Endothelial cell of umbilical vein (primary cell): Measurements from ENCODE around the gene USP34. TPM values are rescaled to one million over a fixed set of nuclear protein-coding genes. Genes with fewer than 3 reads are reported as not detected.

Experiments
- BruUV-seq: library from RNA; stranded (reverse); fragments of 400-500 nt; replicated peaks from 2 replicates; lab custom pipeline; 2021; lab: Mats Ljungman, UMichigan
- CTCF ChIA-PET: fragments of 300-600, 350-600 bp; sonication (Branson Sonifier 250); formaldehyde crosslinking; loops from one replicate; lab custom pipeline; 2021; ENCODE audit warnings: antibody characterized with exemption, inconsistent platforms; lab: Charles Lee
- POLR2A ChIA-PET: fragments of 300-600, 350-600 bp; sonication (Branson Sonifier 250); formaldehyde crosslinking; loops from one replicate; lab custom pipeline; 2021; ENCODE audit warnings: antibody characterized with exemption, inconsistent platforms; lab: Charles Lee
- DNase-seq: peaks from one replicate; pipeline ENCODE4 v3.0.0-alpha.2; 2011; ENCODE audit warnings: low read depth, low spot score
- FAIRE-seq: peaks from 2 replicates; lab custom pipeline; 2011; peaks lifted over from hg19 to GRCh38; lab: Jason Lieb, UNC
- H2AFZ ChIP-seq: 2 replicates; pipeline ENCODE4 v1.6.0; 2012; ENCODE audit warnings: low read depth, low read length, control low read depth, inconsistent platforms
- H3K27ac ChIP-seq: 2 replicates; pipeline ENCODE4 v1.5.1; 2011; ENCODE audit warnings: low read depth, mild to moderate bottlenecking, control low read depth, low read length, moderate library complexity; ENCODE audit not compliant: insufficient read depth
- H3K27me3 ChIP-seq, 2 experiments: 2 replicates each; pipeline versions ENCODE4 v1.6.0 to v1.6.1; 2011; ENCODE audit warnings: low read length in 2 of 2, mixed read lengths in 1 of 2; ENCODE audit not compliant: control insufficient read depth in 2 of 2, insufficient read depth in 2 of 2
- H3K36me3 ChIP-seq, 2 experiments: 2 replicates in 1 of 2; 3 replicates in 1 of 2; pipeline ENCODE4 v1.5.1; 2011; ENCODE audit warnings: low read length in 2 of 2, mild to moderate bottlenecking in 1 of 2, moderate library complexity in 1 of 2; ENCODE audit not compliant: control insufficient read depth in 2 of 2, insufficient read depth in 2 of 2; ENCODE audit errors: extremely low read depth in 1 of 2
- H3K4me1 ChIP-seq: 3 replicates; pipeline ENCODE4 v1.5.1; 2011; ENCODE audit warnings: mild to moderate bottlenecking, low read length; ENCODE audit not compliant: control insufficient read depth, insufficient read depth; ENCODE audit errors: extremely low read depth
- H3K4me2 ChIP-seq: 2 replicates; pipeline ENCODE4 v1.6.1; 2011; ENCODE audit warnings: low read length, control low read depth, mixed read lengths; ENCODE audit not compliant: insufficient read depth
- H3K4me3 ChIP-seq, 3 experiments: fragments of 200-600 bp in 1 of 3; sonication (generic), shearing (Covaris generic) in 1 of 3; replicated peaks in 1 of 3; 2 replicates each; pipeline ENCODE4 v1.5.1; 2011 to 2016; ENCODE audit warnings: control low read depth in 3 of 3, low read length in 3 of 3, mild to moderate bottlenecking in 2 of 3, inconsistent platforms in 1 of 3, low read depth in 1 of 3, moderate library complexity in 1 of 3; ENCODE audit not compliant: insufficient read depth in 1 of 3
- H3K79me2 ChIP-seq: 2 replicates; pipeline ENCODE4 v1.6.0; 2012; ENCODE audit warnings: low read length, inconsistent platforms; ENCODE audit not compliant: control insufficient read depth, insufficient read depth
- H3K9ac ChIP-seq: replicated peaks from 2 replicates; pipeline ENCODE3; 2011; ENCODE audit warnings: low read length, control low read depth; ENCODE audit not compliant: insufficient read depth; ENCODE audit errors: extremely low read depth
- H3K9me1 ChIP-seq: replicated peaks from 3 replicates; pipeline ENCODE4 v1.6.0; 2011; ENCODE audit warnings: mild to moderate bottlenecking, low read length; ENCODE audit not compliant: control insufficient read depth, insufficient read depth; ENCODE audit errors: extremely low read depth
- H3K9me3 ChIP-seq: replicated peaks from 2 replicates; pipeline ENCODE4 v1.5.1; 2012; ENCODE audit warnings: low read length, inconsistent platforms; ENCODE audit not compliant: control insufficient read depth, insufficient read depth
- H4K20me1 ChIP-seq: replicated peaks from 2 replicates; pipeline ENCODE3; 2011; ENCODE audit warnings: mild to moderate bottlenecking, low read length; ENCODE audit not compliant: control insufficient read depth, insufficient read depth; ENCODE audit errors: extremely low read depth
- FOS ChIP-seq: IDR thresholded peaks from 2 replicates; pipeline ENCODE4 v1.6.1; 2011; ENCODE audit warnings: mild to moderate bottlenecking, low read length, moderate library complexity, borderline replicate concordance; ENCODE audit not compliant: insufficient read depth
- GATA2 ChIP-seq: IDR thresholded peaks from 2 replicates; pipeline ENCODE4 v1.7.0; 2011; ENCODE audit warnings: low read depth, mild to moderate bottlenecking, moderate library complexity, mixed read lengths, low read length; ENCODE audit not compliant: insufficient read length, insufficient read depth
- MYC ChIP-seq: IDR thresholded peaks from one replicate; pipeline ENCODE4 v1.6.1; 2011; ENCODE audit warnings: mild to moderate bottlenecking, low read depth, low read length
- dilution Hi-C: fragments of 300-500 bp; cut with MboI; formaldehyde crosslinking; loops from one replicate; pipeline ENCODE4 v1.15.0; 2019; ENCODE audit warnings: low sequenced_read_pairs; ENCODE audit not compliant: extremely low pct_ligation_motif_present
- intact Hi-C: fragments of 100-400 bp; cut with micrococcal nuclease; formaldehyde crosslinking; loops from one replicate; pipeline ENCODE4 v1.10.0; 2022
- polyA plus RNA-seq, 4 experiments: library from polyadenylated mRNA; depleted of rRNA in 3 of 4; stranded (reverse) in 3 of 4; unstranded in 1 of 4; fragments of >200 nt; gene quantifications; 2 replicates each; pipeline versions ENCODE4 v1.2.1 to v1.2.3, GENCODE V29; 2011 to 2012; ENCODE audit warnings: missing spikeins in 1 of 4
- total RNA-seq: library from RNA; stranded (reverse); gene quantifications from 2 replicates; pipeline ENCODE4 v1.2.3, GENCODE V29; 2021
- TF ChIP-seq, protein P1 (sequence below), 2 donors: IDR thresholded peaks; 1 replicate in 1 of 2; 2 replicates in 1 of 2; pipeline ENCODE4 v1.5.1; 2011; ENCODE audit warnings: low read length in 2 of 2, mild to moderate bottlenecking in 2 of 2, moderate library complexity in 2 of 2, control low read depth in 1 of 2, inconsistent platforms in 1 of 2, low read depth in 1 of 2; ENCODE audit not compliant: insufficient read depth in 1 of 2; ENCODE audit errors: extremely low read depth in 1 of 2

The USP34 gene
- total and polyA plus RNA-seq, 2 donors (not counting 3 experiments of a cell fraction or from before 2014, with no cell fraction given) = 46.3 to 96.9 TPM

- Histone ChIP-seq H4K20me1 (peaks cover 4% of the 10 kb centered on the region), H3K36me3 (no peaks in the 10 kb centered on the region), H3K4me1 (peaks cover 11% of the 10 kb centered on the region), H3K4me3 (no peak overlapping the region), H2AFZ (no peak overlapping the region), H3K27ac (no peak overlapping the region), H3K9me3 (no peaks in the 10 kb centered on the region), H3K27me3 (no peaks in the 10 kb centered on the region), H3K9ac (no peak overlapping the region), H3K9me1 (no peaks in the 10 kb centered on the region), H3K4me2 (no peak overlapping the region), H3K79me2 (peaks cover 92% of the 10 kb centered on the region)
- TF ChIP-seq FOS = no peak
- TF ChIP-seq, protein P1, sequence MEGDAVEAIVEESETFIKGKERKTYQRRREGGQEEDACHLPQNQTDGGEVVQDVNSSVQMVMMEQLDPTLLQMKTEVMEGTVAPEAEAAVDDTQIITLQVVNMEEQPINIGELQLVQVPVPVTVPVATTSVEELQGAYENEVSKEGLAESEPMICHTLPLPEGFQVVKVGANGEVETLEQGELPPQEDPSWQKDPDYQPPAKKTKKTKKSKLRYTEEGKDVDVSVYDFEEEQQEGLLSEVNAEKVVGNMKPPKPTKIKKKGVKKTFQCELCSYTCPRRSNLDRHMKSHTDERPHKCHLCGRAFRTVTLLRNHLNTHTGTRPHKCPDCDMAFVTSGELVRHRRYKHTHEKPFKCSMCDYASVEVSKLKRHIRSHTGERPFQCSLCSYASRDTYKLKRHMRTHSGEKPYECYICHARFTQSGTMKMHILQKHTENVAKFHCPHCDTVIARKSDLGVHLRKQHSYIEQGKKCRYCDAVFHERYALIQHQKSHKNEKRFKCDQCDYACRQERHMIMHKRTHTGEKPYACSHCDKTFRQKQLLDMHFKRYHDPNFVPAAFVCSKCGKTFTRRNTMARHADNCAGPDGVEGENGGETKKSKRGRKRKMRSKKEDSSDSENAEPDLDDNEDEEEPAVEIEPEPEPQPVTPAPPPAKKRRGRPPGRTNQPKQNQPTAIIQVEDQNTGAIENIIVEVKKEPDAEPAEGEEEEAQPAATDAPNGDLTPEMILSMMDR (IDR thresholded peaks at IDR 0.05; ENCODE audit: extremely low read depth in 1 of 2, insufficient read depth in 1 of 2, low read depth in 1 of 2, low read length in 2 of 2) = no peak
- TF ChIP-seq MYC = no peak
- TF ChIP-seq GATA2 = no peak
- POLR2A ChIA-PET = no interaction called here
- intact Hi-C loops (no loop called here), dilution Hi-C loops (no loop called here)
- no TSS peak for BruUV-seq
- FAIRE-seq = no peak
- CTCF ChIA-PET = interaction anchor here (0.5 to 1.1 kb wide), 3 partner anchors 21 to 27 kb away, joined by 3 to 4 read pairs (median 3); no protein-coding TSS in a partner anchor
- DNase-seq = no peak
Measured at GRCh38 chr2:61431345-61431744, 39.5 kb downstream of the USP34 start.
